ENCODE data around the gene IER5.

The IER5 gene

DNA sequence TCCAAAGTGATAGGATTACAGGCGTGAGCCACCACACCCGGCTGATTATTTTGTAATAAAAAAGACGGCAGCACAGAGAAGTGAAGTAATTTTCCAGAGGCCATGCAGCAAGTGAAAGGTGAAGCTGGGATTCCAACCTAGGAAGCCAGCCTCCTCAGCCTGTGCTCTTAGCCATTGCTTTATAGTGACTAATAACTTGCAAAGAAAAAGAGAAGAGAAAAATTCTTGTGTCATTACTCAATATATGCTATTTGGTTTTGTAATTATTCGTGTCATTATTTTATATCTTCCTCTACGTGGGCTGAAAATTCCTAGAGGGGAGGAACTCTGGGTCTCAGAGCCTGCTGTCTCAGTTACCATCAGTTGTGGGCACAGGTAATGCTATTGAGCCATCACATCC is 1.6 kb upstream of the IER5 start:
- no peak for TF ChIP-seq GATA3 (IDR thresholded peaks at IDR 0.05; ENCODE audit: low read depth, low read length)

- TF ChIP-seq GATA2 (IDR thresholded peaks at IDR 0.05; ENCODE audit: low read depth, low read length), result no peak
Measured at GRCh38 chr1:181087400-181087901, 1.0 kb upstream of the IER5 start.

GRCh38 chr1:181089017-181089675 is 646 bp downstream of the IER5 start:
- TF ChIP-seq GATA2 (IDR thresholded peaks at IDR 0.05; ENCODE audit: low read depth, low read length) (no peak), GATA3 (IDR thresholded peaks at IDR 0.05; ENCODE audit: low read depth, low read length) (no peak)

DNA sequence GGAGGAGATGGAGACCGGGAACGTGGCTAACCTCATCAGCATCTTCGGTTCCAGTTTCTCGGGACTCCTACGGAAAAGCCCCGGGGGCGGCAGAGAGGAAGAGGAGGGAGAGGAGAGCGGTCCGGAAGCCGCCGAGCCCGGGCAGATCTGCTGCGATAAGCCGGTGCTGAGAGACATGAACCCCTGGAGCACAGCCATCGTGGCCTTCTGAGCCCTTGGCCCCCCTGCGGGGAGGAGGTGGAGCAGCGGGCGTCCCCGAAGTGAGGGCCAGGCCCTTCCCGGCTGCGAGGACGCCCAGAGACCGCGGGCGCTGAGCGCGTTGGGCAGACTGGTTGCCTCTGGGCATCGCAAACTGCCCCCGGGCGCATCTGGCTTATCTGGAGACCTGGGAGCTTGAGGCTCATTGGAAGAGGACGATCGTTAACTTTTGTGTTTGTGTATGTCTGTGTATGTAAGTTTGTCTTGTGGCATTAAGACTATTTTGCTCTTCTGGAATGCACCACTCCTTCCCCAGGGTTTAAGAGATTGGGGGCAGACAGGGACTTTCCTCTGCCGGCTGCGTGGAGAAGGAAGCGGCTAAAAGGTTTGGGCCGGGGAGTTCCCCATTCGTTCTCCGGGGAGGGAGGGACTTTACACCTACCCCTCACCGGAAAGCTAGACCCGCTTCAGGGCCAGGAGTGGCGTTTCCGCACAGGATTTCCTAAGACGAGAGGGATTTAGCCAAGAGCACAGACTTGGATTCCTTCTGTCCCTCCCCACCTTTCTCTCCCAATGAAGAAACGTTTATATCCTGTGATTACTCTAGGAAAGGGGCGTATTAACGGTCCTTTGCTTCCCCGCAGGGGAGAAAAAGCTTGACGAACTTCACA is 1.4 kb downstream of the IER5 start:
- TF ChIP-seq GATA3 (IDR thresholded peaks at IDR 0.05; ENCODE audit: low read depth, low read length) (peak; percentile 54; the same call in 1 of the 2 replicates), GATA2 (IDR thresholded peaks at IDR 0.05; ENCODE audit: low read depth, low read length) (peak; percentile 97)

DNA sequence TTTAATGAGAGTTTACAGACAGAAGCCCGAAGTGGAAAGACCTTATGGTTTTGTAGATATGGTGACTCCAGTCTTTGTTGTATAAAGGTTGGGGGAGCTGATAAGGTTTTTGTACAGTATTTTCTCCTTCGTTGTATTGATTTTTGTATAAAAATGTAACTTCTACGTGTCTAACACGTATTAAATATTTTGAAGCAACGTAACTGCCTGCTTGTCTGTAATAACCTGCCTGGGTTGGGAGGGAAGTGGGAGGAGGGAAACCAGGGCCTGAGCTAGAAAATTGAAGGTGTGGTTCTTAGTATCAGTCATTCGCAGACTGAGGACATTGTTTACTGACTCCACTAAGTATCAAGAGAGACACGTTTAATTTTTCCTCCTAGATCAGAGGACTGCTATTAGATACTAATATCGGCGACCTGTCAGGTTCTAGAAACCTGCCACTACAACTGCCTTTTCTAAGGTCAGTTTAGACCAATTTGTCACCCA is 2.2 kb downstream of the IER5 start:
- TF ChIP-seq GATA3 (IDR thresholded peaks at IDR 0.05; ENCODE audit: low read depth, low read length) (no peak), GATA2 (IDR thresholded peaks at IDR 0.05; ENCODE audit: low read depth, low read length) (no peak)

GRCh38 chr1:181091309-181092040 is 3.0 kb downstream of the IER5 start:
- TF ChIP-seq GATA3 (IDR thresholded peaks at IDR 0.05; ENCODE audit: low read depth, low read length) (no peak), GATA2 (IDR thresholded peaks at IDR 0.05; ENCODE audit: low read depth, low read length) (no peak)

- TF ChIP-seq GATA2 (IDR thresholded peaks at IDR 0.05; ENCODE audit: low read depth, low read length), result no peak
- no peak for TF ChIP-seq GATA3 (IDR thresholded peaks at IDR 0.05; ENCODE audit: low read depth, low read length)
Measured at GRCh38 chr1:181092056-181092455, 3.6 kb downstream of the IER5 start.

GRCh38 chr1:181092883-181093458 is 4.5 kb downstream of the IER5 start:
- TF ChIP-seq GATA2 (IDR thresholded peaks at IDR 0.05; ENCODE audit: low read depth, low read length), result no peak
- no peak for TF ChIP-seq GATA3 (IDR thresholded peaks at IDR 0.05; ENCODE audit: low read depth, low read length)

GRCh38 chr1:181094416-181095212 is 6.1 kb downstream of the IER5 start:
- TF ChIP-seq GATA2 (IDR thresholded peaks at IDR 0.05; ENCODE audit: low read depth, low read length) (no peak), GATA3 (IDR thresholded peaks at IDR 0.05; ENCODE audit: low read depth, low read length) (no peak)

DNA sequence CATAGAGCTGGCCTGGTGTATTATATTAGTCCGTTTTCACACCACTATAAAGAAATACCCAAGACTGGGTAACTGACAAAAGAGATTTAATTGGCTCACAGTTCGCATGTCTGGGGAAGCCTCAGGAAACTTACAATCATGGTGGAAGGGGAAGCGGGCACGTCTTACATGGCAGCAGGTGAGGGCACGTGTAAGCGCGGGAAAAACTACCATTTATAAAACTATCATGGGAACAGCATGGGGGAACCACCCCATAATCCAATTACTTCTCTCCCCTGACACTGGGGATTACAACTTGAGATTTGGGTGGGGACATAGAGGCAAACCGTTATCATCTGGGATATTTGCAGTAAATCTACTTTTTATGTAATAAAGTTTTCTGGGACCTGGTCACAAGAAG is 6.8 kb downstream of the IER5 start:
- TF ChIP-seq GATA3 (IDR thresholded peaks at IDR 0.05; ENCODE audit: low read depth, low read length), result no peak
- TF ChIP-seq GATA2 (IDR thresholded peaks at IDR 0.05; ENCODE audit: low read depth, low read length), result no peak

DNA sequence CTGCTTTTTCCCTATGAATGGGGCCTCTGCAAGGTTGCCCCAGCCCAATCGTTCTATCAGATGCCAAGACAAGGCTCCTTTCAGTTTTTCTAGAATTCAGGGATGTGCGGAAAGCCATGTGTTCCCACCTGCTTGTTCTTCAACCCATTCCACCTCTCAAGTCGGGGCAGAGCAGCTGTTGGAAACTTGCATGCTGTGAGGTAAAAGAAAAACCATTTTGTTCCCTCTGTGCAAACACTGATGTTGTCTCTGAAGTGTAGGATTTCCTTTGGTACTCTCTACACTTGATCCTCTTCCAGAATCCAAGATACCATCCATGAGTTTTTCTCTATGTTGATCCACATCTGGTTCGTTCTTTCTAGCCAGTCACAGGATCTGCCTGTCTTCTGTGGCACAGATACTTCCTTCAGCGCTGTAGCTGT is 7.3 kb downstream of the IER5 start:
- TF ChIP-seq GATA2 (IDR thresholded peaks at IDR 0.05; ENCODE audit: low read depth, low read length) (no peak), GATA3 (IDR thresholded peaks at IDR 0.05; ENCODE audit: low read depth, low read length) (no peak)

DNA sequence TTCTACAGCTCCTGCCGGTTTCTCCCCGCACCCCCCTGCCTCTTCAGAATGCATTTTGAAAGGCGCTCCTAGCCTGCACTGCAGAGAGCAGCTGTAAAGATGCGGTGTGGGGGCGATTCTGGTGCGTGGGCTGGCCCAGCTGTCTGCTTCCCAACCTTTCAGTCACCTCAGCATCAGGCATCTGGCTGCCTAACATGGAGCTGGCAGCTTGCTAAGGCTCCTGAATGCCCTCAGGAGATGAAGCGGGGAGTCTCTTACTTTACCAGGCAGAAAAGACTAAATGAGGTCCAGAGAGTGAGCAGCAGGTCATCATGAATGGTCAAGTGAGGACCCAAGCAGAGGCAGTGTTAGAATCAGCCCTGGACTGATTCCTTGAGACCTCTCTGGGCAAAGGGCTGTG is 8.7 kb downstream of the IER5 start:
- TF ChIP-seq GATA3 (IDR thresholded peaks at IDR 0.05; ENCODE audit: low read depth, low read length) (no peak), GATA2 (IDR thresholded peaks at IDR 0.05; ENCODE audit: low read depth, low read length) (no peak)
